Mucosa of descending colon (tissue), 3 donors: ENCODE measurements around the gene KDM4E. TPM values are rescaled to one million over a fixed set of nuclear protein-coding genes. Genes with fewer than 3 reads are reported as not detected.
"Not testable (repeated sequence)": the region's sequence is repeated elsewhere in the genome, so short reads cannot be mapped to it uniquely, and the experiment has no call there.

Source experiments
- ATAC-seq: fragments of 200-7000 bp; cut with Tn5 transposase; one replicate; pipeline ENCODE4 v1.9.1; 2020; ENCODE audit warnings: mild to moderate bottlenecking, moderate library complexity
- DNase-seq, 3 donors: peaks; one replicate each; pipeline ENCODE4 v3.0.0-alpha.2; 2020
- H3K36me3 ChIP-seq: fragments of 200-600 bp; one replicate; pipeline ENCODE4 v1.8.0; 2021; ENCODE audit warnings: low read depth, mild to moderate bottlenecking
- H3K4me1 ChIP-seq: fragments of 200-600 bp; one replicate; pipeline ENCODE4 v1.8.0; 2021; ENCODE audit warnings: low read depth, mild to moderate bottlenecking
- H3K4me3 ChIP-seq: fragments of 200-600 bp; one replicate; pipeline ENCODE4 v1.8.0; 2021; ENCODE audit warnings: mild to moderate bottlenecking
- H3K9me3 ChIP-seq: fragments of 200-600 bp; one replicate; pipeline ENCODE4 v1.8.0; 2021; ENCODE audit warnings: mild to moderate bottlenecking
- CTCF ChIP-seq: fragments of 200-600 bp; IDR thresholded peaks from one replicate; pipeline ENCODE4 v1.8.0; 2022; ENCODE audit warnings: antibody characterized with exemption, mild to moderate bottlenecking
- intact Hi-C, 2 donors: fragments of 100-400 bp; cut with DNase I in 1 of 2; cut with micrococcal nuclease in 1 of 2; formaldehyde crosslinking; loops; one replicate each; pipeline versions ENCODE4 v1.11.0 to v1.11.1; 2022; cut with DNase I, micrococcal nuclease
- total RNA-seq, 3 donors: library from RNA; stranded (reverse); fragmentation: NEBNext Ultra II Directional in 2 of 3; extraction: Animal tissue kit (Norgen Biotek cat#: 25700) in 2 of 3; gene quantifications; one replicate each; pipeline versions ENCODE4 v1.2.1 to v1.2.4, GENCODE V29; 2021 to 2023
- donor health status: DM: no; HTN: no; CAD: no; lungs with moderate emphysema.
- donor health status: DM: no; HTN: no; CAD: no.
- donor health status: DM: no; HTN: yes; CAD: no.

Gene KDM4E
- total RNA-seq, 3 donors from 2014 or later: not detected

GRCh38 chr11:95028357-95028756 is 3.3 kb downstream of the KDM4E start:
- intact Hi-C loops: no loop called here
- Histone ChIP-seq H3K9me3 (no peaks in the 10 kb centered on the region), H3K4me1 (no peaks in the 10 kb centered on the region), H3K4me3 (no peak overlapping the region), H3K36me3 (no peaks in the 10 kb centered on the region)
- ATAC-seq: no peak
- no peak for TF ChIP-seq CTCF
- DNase-seq: no peak

GRCh38 chr11:95033051-95033450 is 8.0 kb downstream of the KDM4E start:
- intact Hi-C loops: no loop called here
- H3K4me3 ChIP-seq: no peak overlapping the region
- no peaks in the 10 kb centered on the region for H3K36me3 ChIP-seq
- ATAC-seq: no peak
- TF ChIP-seq CTCF: no peak
- H3K9me3 ChIP-seq: no peaks in the 10 kb centered on the region
- DNase-seq: no peak
- no peaks in the 10 kb centered on the region for H3K4me1 ChIP-seq

GRCh38 chr11:95035316-95035715 is 10.3 kb downstream of the KDM4E start:
- Histone ChIP-seq H3K36me3 (no peaks in the 10 kb centered on the region), H3K4me1 (no peaks in the 10 kb centered on the region), H3K4me3 (no peak overlapping the region), H3K9me3 (no peaks in the 10 kb centered on the region)
- intact Hi-C loops: no loop called here
- no peak for TF ChIP-seq CTCF
- DNase-seq: no peak
- ATAC-seq: no peak

- DNase-seq (peak in 1 of 3 donors; percentile 47), ATAC-seq (peak; percentile 13)
- intact Hi-C loops: not testable (repeated sequence)
These were observed 12.4 kb downstream of the KDM4E start for GRCh38 chr11:95037356-95038035.

GRCh38 chr11:95042239-95042638 is 17.2 kb downstream of the KDM4E start:
- TF ChIP-seq CTCF: no peak
- Histone ChIP-seq H3K9me3 (no peaks in the 10 kb centered on the region), H3K4me3 (no peak overlapping the region), H3K4me1 (no peaks in the 10 kb centered on the region), H3K36me3 (no peaks in the 10 kb centered on the region)
- intact Hi-C loops: no loop called here
- DNase-seq (no peak), ATAC-seq (no peak)

More at GRCh38 chr11:95037356-95038035, 12.4 kb downstream of the KDM4E start:
- H3K9me3 ChIP-seq, H3K4me3 ChIP-seq, H3K36me3 ChIP-seq, H3K4me1 ChIP-seq: not testable (repeated sequence)

- H3K36me3 ChIP-seq: no peaks in the 10 kb centered on the region
- no peaks in the 10 kb centered on the region for H3K4me1 ChIP-seq
- intact Hi-C loops: no loop called here
- TF ChIP-seq CTCF: no peak
- H3K4me3 ChIP-seq: no peak overlapping the region
- no peak for ATAC-seq
- DNase-seq: no peak
- H3K9me3 ChIP-seq: no peaks in the 10 kb centered on the region
These were observed 17.8 kb downstream of the KDM4E start for GRCh38 chr11:95042906-95043305.
